ENCODE measurements around the gene TSN.
A peak's percentile ranks its signal among the peaks of the same experiment; 100 is the strongest.
"Not testable (repeated sequence)": the region's sequence is repeated elsewhere in the genome, so short reads cannot be mapped to it uniquely, and the experiment has no call there.

Gene TSN

GRCh38 chr2:121804340-121804739 is 48.9 kb downstream of the TSN start:
- peak; percentile 27 for DNase-seq

- no peak for DNase-seq
These were observed 49.7 kb downstream of the TSN start for GRCh38 chr2:121804997-121805765.

GRCh38 chr2:121805766-121806143 is 50.3 kb downstream of the TSN start:
- DNase-seq: no peak

GRCh38 chr2:121807771-121808170 is 52.3 kb downstream of the TSN start:
- not testable (repeated sequence) for DNase-seq

GRCh38 chr2:121809607-121810006 is 54.2 kb downstream of the TSN start:
- no peak for DNase-seq

- DNase-seq: peak; percentile 16
These were observed 55.8 kb downstream of the TSN start for GRCh38 chr2:121810959-121811853.

GRCh38 chr2:121813083-121813482 is 57.6 kb downstream of the TSN start:
- DNase-seq: not testable (repeated sequence)

- DNase-seq: no peak
These were observed 59.8 kb downstream of the TSN start for GRCh38 chr2:121815216-121815615.

GRCh38 chr2:121816797-121817196 is 61.3 kb downstream of the TSN start:
- no peak for DNase-seq

- not testable (repeated sequence) for DNase-seq
These were observed 61.9 kb downstream of the TSN start for GRCh38 chr2:121817304-121817703.
